GM12865 (cell line): ENCODE measurements around the gene MRPL41.

Source experiments
- DNase-seq: peaks from one replicate; pipeline ENCODE4 v3.0.0; 2010; ENCODE audit warnings: low read depth
- H3K4me3 ChIP-seq: 2 replicates; pipeline ENCODE4 v1.5.1; 2011; ENCODE audit warnings: mild to moderate bottlenecking, low read depth, low read length, control low read depth
- TF ChIP-seq, protein P1 (sequence below): IDR thresholded peaks from 2 replicates; pipeline ENCODE4 v1.5.1; 2011; ENCODE audit warnings: low read length, control low read depth, low read depth, inconsistent platforms; ENCODE audit not compliant: insufficient read depth; ENCODE audit errors: missing control alignments

MRPL41 gene

DNA sequence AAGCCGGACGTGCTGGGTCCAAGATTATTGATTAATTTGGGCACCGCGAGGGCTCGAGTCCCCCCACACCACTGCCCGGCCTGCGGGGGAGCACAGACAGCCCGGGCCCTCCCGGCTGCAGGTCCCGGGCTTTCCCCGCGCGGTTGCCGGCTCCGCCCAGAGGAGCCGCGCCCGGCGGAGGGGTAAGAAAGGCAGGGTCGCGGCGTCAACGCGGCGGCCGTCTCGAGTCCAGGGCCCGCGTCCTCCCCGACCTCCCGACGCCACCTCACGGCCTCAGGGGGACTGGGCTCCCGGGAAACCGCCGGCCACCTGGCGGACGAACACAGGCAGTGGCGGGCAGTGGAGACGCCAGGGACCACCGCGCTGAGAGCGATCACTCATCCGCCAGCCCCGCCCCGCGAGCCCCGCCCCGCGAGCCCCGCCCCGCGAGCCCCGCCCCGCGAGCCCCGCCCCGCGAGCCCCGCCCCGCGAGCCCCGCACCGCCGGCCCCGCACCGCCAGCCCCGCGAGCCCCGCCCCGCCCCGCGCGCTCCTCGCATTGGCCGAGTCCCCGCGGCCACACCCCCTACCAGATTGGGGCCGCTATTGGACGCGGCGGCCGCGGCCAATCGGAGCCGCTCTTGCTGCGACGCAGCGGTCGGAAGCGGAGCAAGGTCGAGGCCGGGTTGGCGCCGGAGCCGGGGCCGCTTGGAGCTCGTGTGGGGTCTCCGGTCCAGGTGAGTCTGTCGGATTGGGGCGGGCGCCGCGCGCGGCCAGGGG lies at the start of gene MRPL41:
TSS of gene MRPL41 (plus strand) at position 616 of the 758 bp plus-strand sequence. CDS start 203 bp downstream, outside the sequence.
- H3K4me3 ChIP-seq, result peak within 1 kb of the TSS; percentile 93
- TF ChIP-seq, protein P1, sequence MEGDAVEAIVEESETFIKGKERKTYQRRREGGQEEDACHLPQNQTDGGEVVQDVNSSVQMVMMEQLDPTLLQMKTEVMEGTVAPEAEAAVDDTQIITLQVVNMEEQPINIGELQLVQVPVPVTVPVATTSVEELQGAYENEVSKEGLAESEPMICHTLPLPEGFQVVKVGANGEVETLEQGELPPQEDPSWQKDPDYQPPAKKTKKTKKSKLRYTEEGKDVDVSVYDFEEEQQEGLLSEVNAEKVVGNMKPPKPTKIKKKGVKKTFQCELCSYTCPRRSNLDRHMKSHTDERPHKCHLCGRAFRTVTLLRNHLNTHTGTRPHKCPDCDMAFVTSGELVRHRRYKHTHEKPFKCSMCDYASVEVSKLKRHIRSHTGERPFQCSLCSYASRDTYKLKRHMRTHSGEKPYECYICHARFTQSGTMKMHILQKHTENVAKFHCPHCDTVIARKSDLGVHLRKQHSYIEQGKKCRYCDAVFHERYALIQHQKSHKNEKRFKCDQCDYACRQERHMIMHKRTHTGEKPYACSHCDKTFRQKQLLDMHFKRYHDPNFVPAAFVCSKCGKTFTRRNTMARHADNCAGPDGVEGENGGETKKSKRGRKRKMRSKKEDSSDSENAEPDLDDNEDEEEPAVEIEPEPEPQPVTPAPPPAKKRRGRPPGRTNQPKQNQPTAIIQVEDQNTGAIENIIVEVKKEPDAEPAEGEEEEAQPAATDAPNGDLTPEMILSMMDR, result peak; percentile 45
- DNase-seq, result peak; percentile 97

DNA sequence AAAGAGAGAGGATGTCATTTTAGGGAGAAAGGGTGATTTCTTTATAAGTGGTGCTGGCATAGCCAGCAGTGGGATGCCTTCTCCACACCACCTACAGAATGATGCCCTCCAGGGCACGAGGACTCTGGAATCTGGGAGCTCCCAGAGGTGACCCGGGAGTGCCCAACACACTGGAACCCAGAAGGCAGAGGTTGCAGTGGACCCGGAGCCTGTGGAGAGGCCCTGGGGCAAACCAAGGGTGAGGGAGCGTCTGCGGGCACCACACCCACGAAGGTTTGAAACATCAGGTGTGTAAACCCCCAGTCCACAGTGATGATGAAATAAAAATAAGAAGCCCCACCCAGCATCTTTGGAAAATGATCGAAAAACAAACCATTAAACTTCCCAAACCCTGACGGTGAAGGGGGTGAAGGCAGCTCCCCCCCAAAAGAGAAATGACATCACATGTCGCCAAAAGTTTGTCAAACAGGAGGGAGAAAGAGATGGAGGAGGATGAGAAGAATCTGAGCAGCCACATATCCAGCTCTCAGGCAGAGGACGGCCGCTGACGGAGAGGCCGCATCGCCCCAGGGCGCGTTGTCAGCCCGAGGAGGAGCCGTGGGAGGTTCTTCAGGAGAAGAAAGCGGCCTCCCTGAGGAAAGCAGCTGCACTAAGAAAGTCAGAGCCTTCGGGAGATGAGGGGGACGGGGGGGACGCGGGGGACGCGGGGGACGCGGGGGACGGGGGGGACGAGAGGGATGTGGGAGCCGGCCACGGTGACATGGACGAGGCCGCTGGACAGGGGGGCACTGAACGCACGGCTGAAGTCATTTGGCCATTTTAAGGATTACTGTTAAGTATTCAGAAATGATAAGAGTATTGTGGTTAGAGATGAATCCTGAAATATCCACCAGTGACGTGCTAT lies 49.4 kb upstream of the MRPL41 start:
- TF ChIP-seq, protein P1, result no peak
- DNase-seq, result no peak
- H3K4me3 ChIP-seq, result no peak overlapping the region

DNA sequence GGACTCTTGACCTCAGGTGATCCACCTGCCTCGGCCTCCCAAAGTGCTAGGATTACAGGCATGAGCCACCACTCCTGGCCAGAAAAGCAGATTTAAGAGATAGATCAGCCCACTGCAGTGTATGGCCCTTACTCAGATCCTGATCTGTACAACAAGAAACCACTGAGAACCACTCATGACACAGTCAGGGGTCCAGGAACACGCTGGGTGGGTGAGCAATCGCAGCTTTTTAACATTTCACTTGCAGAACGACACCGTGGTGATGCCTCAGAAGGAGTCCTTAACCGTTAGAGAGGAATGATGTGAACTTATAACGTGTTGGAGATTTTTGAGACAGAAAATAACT lies 47.3 kb upstream of the MRPL41 start:
- DNase-seq, result no peak
- no peak overlapping the region for H3K4me3 ChIP-seq
- TF ChIP-seq, protein P1, result no peak

DNA sequence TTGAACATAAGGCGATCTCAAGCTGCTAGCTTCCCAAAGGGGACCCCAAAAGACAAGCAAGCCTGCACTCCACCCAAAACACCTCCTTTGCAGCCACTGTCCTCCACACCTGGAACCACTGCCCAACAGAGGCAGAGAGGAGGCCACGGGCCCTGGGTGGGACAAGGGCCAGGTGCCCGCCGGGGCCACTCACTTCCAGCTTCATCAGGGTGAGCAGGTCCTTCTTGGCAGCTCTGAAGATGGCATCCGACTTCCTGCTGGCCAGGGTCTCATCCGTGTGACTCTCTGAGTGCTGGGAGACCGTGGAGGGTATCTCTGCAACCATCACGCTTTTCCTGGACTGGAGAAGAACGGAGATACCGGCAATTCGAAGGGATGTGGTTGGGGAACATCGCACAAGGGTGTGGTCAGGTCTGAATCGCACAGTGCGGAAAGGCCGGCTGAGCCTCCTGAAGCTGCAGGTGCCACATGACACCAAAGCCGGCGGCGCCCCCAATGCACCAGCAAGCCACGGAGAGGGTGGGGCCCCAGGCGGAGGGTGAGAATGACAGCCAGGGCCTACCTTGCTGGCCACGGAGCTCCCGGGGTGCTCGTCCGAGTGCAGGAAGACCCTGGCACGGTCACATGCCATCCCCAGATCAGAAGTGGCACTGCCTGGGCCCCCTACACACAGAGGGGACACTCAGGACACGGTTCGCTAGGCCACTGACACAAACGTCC lies 46.1 kb upstream of the MRPL41 start:
- TF ChIP-seq, protein P1, result no peak
- no peak overlapping the region for H3K4me3 ChIP-seq
- DNase-seq, result no peak

DNA sequence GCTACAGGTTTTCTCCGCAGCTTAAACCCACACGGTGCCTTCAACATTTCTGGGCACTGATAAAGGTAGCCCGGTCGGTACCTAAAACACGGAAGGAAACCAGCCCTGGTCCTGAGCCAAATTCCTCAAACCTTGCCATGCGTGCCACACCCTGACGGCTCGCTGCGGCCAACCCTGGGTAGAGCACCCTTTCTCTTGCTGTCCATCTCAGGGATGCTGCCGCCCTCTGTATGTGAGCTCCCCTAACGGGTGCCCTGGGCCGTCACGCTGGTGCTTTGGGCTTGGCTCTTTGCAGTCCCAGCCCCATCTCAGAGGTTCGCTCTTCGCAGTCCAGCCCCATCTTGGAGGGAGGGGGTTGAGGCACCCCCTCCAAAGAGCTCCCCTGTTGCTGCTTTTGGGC lies 45.4 kb upstream of the MRPL41 start:
- no peak for DNase-seq
- no peak overlapping the region for H3K4me3 ChIP-seq
- TF ChIP-seq, protein P1, result no peak

DNA sequence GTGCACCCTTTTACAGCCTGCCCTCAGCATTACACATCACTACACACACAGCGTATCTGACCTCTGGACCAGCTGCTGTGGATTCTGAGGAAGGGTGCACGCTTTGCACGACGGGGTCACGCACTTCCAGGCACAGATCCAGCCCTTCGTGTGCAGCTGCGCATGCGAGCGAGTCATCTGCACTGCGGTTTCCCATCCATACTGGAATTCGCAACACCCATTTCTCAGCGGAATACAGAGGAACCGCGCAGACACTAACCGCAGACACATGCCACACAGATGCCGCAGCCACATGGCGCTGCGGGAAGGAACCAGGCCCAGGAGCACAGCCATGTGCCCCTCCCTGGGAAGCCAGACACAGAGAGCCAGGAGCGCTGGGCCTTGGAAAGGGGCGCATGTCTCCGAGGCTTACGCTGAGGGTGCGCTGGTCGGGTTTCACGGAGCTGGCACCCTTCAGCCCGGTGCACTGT lies 44.9 kb upstream of the MRPL41 start:
- no peak overlapping the region for H3K4me3 ChIP-seq
- no peak for DNase-seq
- TF ChIP-seq, protein P1, result no peak
